ENCODE measurements around the gene STMP1. TPM values are rescaled to one million over a fixed set of nuclear protein-coding genes. Genes with fewer than 3 reads are reported as not detected.

The STMP1 gene
- total RNA-seq, 1 experiment from 2014 or later = 26.1 TPM

GRCh38 chr7:135645296-135645904 is 16.9 kb upstream of the STMP1 start:
- Mint-ChIP-seq H3K27me3 (ENCODE audit: low read depth) (no peaks in the 10 kb centered on the region), H3K9me3 (no peaks in the 10 kb centered on the region), H3K4me1 (no peaks in the 10 kb centered on the region), H3K27ac (no peak overlapping the region), H3K36me3 (peaks cover 83% of the 10 kb centered on the region), H3K4me3 (no peak overlapping the region)
- ChIA-PET CTCF (interaction anchor here (0.6 to 2.2 kb wide), 20 partner anchors 9 to 371 kb away, joined by 3 to 11 read pairs (median 4); partner anchors contain the start of genes SLC13A4 and STMP1), POLR2A (no interaction called here)
- peak; percentile 74 for ATAC-seq
- no peak for DNase-seq (ENCODE audit: low spot score)
- TF ChIP-seq CTCF (IDR thresholded peaks at IDR 0.05) (peak; percentile 46; the same call in 1 of the 2 replicates), GRHL2 (CRISPR knock-in tag; IDR thresholded peaks at IDR 0.05; ENCODE audit: insufficient replicate concordance, severe bottlenecking) (no peak)

GRCh38 chr7:135647755-135648154 is 14.6 kb upstream of the STMP1 start:
- peaks cover 63% of the 10 kb centered on the region for H3K36me3 Mint-ChIP-seq
- POLR2A ChIA-PET = no interaction called here
- CTCF ChIA-PET = interaction anchor here (0.6 kb wide), 1 partner anchor 25 kb away, joined by 3 read pairs; no protein-coding TSS in a partner anchor

More at GRCh38 chr7:135647755-135648154, 14.6 kb upstream of the STMP1 start:
- TF ChIP-seq USF1 (CRISPR knock-in tag; IDR thresholded peaks at IDR 0.05) = no peak
- no peak for TF ChIP-seq ATF1 (CRISPR knock-in tag; IDR thresholded peaks at IDR 0.05)
- no peak for TF ChIP-seq ZBTB43 (CRISPR knock-in tag; IDR thresholded peaks at IDR 0.05)
- TF ChIP-seq MLX (CRISPR knock-in tag; IDR thresholded peaks at IDR 0.05) = no peak
- TF ChIP-seq AR (CRISPR knock-in tag; IDR thresholded peaks at IDR 0.05) = no peak
- no peak for TF ChIP-seq ZNF317 (CRISPR knock-in tag; IDR thresholded peaks at IDR 0.05; ENCODE audit: borderline replicate concordance, low read depth)
- no peak for TF ChIP-seq ZNF263 (CRISPR knock-in tag; IDR thresholded peaks at IDR 0.05; ENCODE audit: low read depth)
- no peak for TF ChIP-seq SP1 (CRISPR knock-in tag; conservative IDR thresholded peaks at IDR 0.05)
- TF ChIP-seq ZMAT4 (CRISPR knock-in tag; IDR thresholded peaks at IDR 0.05) = no peak
- TF ChIP-seq RORB (CRISPR knock-in tag; IDR thresholded peaks at IDR 0.05) = no peak
- TF ChIP-seq NR1H2 (CRISPR knock-in tag; IDR thresholded peaks at IDR 0.05) = no peak
- TF ChIP-seq TEAD1 (CRISPR knock-in tag; IDR thresholded peaks at IDR 0.05) = no peak
- no peak for TF ChIP-seq JUN (CRISPR knock-in tag; IDR thresholded peaks at IDR 0.05)
- no peak for TF ChIP-seq ZNF396 (CRISPR knock-in tag; IDR thresholded peaks at IDR 0.05; ENCODE audit: borderline replicate concordance)
- TF ChIP-seq KAT7 (CRISPR knock-in tag; IDR thresholded peaks at IDR 0.05; ENCODE audit: borderline replicate concordance) = no peak
- TF ChIP-seq ELF4 (CRISPR knock-in tag; IDR thresholded peaks at IDR 0.05; ENCODE audit: low read depth) = no peak
- TF ChIP-seq ATF6 (CRISPR knock-in tag; IDR thresholded peaks at IDR 0.05) = no peak
- peaks cover under 1% of the 10 kb centered on the region for H3K4me1 Mint-ChIP-seq
- ATAC-seq (no peak), DNase-seq (ENCODE audit: low spot score) (no peak)
- H3K27me3 Mint-ChIP-seq (ENCODE audit: low read depth) = no peaks in the 10 kb centered on the region
- no peak overlapping the region for H3K4me3 Mint-ChIP-seq
- no peaks in the 10 kb centered on the region for H3K9me3 Mint-ChIP-seq
- no peak overlapping the region for H3K27ac Mint-ChIP-seq

All from WTC11 (cell line).